Measurements from ENCODE around the gene ADRB1.

ADRB1 gene

GRCh38 chr10:114026189-114027040 lies 17.3 kb upstream of the ADRB1 start:
- no peak for DNase-seq

- no peak for DNase-seq
Observed at GRCh38 chr10:114027041-114027394, 16.6 kb upstream of the ADRB1 start.

GRCh38 chr10:114027951-114028350 lies 15.7 kb upstream of the ADRB1 start:
- no peak for DNase-seq

- DNase-seq: no peak
Observed at GRCh38 chr10:114028425-114028824, 15.2 kb upstream of the ADRB1 start.

- DNase-seq: no peak
Observed at GRCh38 chr10:114029655-114030054, 14.0 kb upstream of the ADRB1 start.

GRCh38 chr10:114030140-114030539 lies 13.5 kb upstream of the ADRB1 start:
- DNase-seq: no peak

- no peak for DNase-seq
Observed at GRCh38 chr10:114031073-114031972, 12.3 kb upstream of the ADRB1 start.

- DNase-seq: no peak
Observed at GRCh38 chr10:114033566-114033965, 10.1 kb upstream of the ADRB1 start.

GRCh38 chr10:114034923-114035645 lies 8.6 kb upstream of the ADRB1 start:
- DNase-seq: no peak

- no peak for DNase-seq
Observed at GRCh38 chr10:114035791-114036190, 7.9 kb upstream of the ADRB1 start.

GRCh38 chr10:114038819-114039218 lies 4.8 kb upstream of the ADRB1 start:
- DNase-seq: no peak

GRCh38 chr10:114041166-114041565 lies 2.5 kb upstream of the ADRB1 start:
- DNase-seq: no peak

- DNase-seq: no peak
Observed at GRCh38 chr10:114042895-114043531, 653 bp upstream of the ADRB1 start.

- DNase-seq: no peak
Observed at GRCh38 chr10:114044247-114045135, 825 bp downstream of the ADRB1 start.

GRCh38 chr10:114045136-114046086 lies 1.7 kb downstream of the ADRB1 start:
- no peak for DNase-seq

- no peak for DNase-seq
Observed at GRCh38 chr10:114046087-114046458, 2.4 kb downstream of the ADRB1 start.

GRCh38 chr10:114048472-114048871 lies 4.8 kb downstream of the ADRB1 start:
- no peak for DNase-seq

- no peak for DNase-seq
Observed at GRCh38 chr10:114051714-114052113, 8.0 kb downstream of the ADRB1 start.

- DNase-seq: no peak
Observed at GRCh38 chr10:114052255-114052654, 8.6 kb downstream of the ADRB1 start.

- DNase-seq: no peak
Observed at GRCh38 chr10:114053946-114054345, 10.3 kb downstream of the ADRB1 start.

- no peak for DNase-seq
Observed at GRCh38 chr10:114057855-114058254, 14.2 kb downstream of the ADRB1 start.
